ENCODE results near the gene C9orf72.
"Not testable (repeated sequence)": the region's sequence is repeated elsewhere in the genome, so short reads cannot be mapped to it uniquely, and the experiment has no call there.

Gene C9orf72

DNA sequence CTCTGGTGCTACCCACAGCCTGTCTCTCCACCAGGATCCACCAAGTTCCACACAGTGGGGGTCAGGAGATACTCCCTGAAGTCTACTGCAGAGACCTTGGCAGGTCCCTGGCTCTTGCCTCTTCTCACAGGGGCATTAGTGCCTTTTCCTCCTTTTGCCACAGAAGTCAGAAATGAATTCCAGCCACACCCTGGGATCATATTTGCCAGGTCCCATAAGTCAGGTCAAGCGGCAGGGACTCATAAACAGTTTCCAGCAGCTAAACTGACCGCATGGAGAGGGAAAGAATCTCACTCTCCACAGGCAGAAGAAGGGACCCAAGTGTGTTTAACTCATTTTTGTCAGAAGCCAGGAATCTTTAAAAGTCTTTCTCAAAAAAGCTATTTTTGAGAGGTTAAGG is 62.5 kb downstream of the C9orf72 start:
- DNase-seq, result no peak

DNA sequence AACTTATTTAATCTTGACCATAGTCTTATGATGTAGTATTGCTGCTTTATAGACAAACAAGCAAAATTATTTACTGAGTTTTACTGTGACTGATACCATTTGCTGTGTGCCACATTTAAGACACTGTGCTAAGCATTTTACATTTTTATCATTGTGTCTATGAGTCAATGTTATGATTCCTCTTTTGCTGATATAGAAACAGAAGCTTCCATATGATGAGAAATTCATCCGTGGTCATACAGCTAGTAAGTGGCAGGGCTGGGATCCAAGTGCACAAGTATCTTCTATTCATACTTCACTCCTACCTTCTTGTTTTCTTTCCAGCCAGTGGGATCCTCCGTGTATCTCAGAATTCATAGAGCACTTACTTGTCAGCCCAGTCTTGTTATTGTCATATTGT is 66.3 kb downstream of the C9orf72 start:
- DNase-seq, result no peak

- DNase-seq, result no peak
Measured at GRCh38 chr9:27505744-27506161, 67.5 kb downstream of the C9orf72 start.

DNA sequence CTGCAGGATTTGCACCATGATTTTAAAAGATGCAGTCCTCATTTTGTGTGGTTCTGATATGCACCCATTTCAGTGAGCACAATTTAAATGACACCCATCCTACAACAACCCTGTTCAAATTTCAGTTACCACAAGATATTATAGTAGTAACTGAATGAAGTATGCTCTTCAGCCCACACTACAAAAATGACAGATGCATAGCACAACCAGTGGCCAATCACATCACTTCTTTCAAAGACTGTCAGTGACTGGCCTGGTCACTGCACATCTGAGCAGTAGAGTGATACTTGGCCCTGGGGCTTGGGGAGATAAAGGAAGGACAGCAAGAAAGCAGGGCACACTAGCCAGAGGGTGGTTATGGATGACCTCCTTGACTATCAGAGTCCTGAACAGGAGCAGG is 69.0 kb downstream of the C9orf72 start:
- no peak for DNase-seq

GRCh38 chr9:27503623-27504022 is 69.7 kb downstream of the C9orf72 start:
- no peak for DNase-seq

- not testable (repeated sequence) for DNase-seq
Measured at GRCh38 chr9:27500902-27501301, 72.4 kb downstream of the C9orf72 start.

DNA sequence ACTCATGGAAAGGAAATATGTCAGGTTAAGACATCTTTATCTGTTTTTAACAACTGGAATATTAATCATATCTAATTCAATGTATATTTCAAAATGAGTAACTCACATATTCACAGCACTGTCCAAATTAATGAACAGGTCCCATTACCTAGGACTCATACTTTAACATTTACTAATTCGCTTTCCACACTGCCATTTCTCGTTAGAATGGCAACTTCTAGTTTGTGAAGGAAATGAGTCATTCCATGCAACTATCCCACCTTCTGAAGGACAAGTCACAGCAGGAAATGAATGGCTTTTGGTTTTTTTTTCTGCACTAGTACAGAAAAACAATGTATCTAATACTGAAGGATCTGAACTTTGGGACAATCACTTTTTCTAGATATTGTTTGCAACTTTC is 73.8 kb downstream of the C9orf72 start:
- no peak for DNase-seq

- DNase-seq, result no peak
Measured at GRCh38 chr9:27497883-27498417, 75.3 kb downstream of the C9orf72 start.
